Measurements from ENCODE around the gene SEC23A. TPM values are rescaled to one million over a fixed set of nuclear protein-coding genes. Genes with fewer than 3 reads are reported as not detected.
A peak's percentile ranks its signal among the peaks of the same experiment; 100 is the strongest.
"Not testable (repeated sequence)": the region's sequence is repeated elsewhere in the genome, so short reads cannot be mapped to it uniquely, and the experiment has no call there.

The SEC23A gene
- total RNA-seq, 1 donor from 2014 or later, result 200 TPM

- no peak for DNase-seq (ENCODE audit: low read depth in 2 of 2)
Measured at GRCh38 chr14:39030209-39030608, 72.8 kb downstream of the SEC23A start.

- no peak for DNase-seq (ENCODE audit: low read depth in 2 of 2)
Measured at GRCh38 chr14:39029789-39030188, 73.2 kb downstream of the SEC23A start.

DNA sequence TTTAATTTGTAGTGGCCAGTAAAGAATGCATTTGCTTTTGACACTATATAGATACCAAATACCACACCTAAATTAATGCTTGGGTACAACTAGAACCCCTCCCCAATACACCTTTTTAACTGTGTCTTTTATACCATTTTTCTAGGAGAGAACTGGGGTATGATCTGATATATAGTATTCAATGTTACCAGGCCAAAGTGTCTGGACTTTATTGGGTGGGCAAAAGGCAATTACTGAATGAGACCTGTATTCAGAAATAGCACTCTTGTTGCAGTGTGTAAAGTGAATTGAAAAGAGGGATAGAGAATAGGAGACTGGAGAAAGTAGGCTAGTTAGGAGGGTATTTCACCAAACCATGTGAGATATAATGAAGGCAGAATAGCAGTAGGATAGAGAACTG is 74.4 kb downstream of the SEC23A start:
- no peak for DNase-seq (ENCODE audit: low read depth in 2 of 2)

DNA sequence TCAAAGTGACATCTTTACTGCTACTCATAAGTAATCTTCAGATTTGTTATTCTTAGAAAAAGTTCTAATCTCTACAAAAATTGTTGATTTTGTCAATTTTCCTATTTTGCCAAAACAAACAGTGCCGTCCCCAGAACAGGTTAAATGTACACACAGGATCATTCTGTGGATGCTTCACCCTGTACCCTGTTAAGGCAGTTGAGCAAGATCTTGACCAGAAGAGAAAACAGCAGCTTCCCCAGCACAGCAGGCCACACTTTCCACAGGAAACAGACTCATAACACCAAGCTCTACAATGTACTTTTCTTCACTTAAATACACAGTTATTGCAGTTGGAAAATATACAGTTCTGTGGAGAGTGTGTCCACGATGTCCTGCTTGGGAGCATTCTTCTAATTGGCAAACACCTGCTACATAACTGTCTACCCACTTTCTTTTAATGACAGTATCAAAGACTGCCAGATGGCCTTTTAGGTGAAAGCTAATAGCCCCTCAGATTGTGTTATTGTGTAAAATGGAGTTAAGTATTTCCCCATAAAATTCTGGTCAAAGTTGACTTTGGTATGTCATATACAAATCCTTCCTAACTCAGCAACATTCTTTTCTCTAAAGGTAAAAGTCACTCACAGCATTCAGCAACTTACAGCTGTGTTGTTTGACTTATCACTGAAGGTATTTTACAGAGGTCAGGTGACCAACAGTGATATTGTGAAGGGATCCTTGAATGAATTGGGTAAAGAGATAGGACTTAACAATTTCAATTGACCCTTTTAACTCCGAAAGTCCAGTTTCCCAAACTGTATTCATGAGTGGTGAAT is 77.0 kb downstream of the SEC23A start:
- peak; percentile 22 to 65 for DNase-seq (ENCODE audit: low read depth in 2 of 2)

DNA sequence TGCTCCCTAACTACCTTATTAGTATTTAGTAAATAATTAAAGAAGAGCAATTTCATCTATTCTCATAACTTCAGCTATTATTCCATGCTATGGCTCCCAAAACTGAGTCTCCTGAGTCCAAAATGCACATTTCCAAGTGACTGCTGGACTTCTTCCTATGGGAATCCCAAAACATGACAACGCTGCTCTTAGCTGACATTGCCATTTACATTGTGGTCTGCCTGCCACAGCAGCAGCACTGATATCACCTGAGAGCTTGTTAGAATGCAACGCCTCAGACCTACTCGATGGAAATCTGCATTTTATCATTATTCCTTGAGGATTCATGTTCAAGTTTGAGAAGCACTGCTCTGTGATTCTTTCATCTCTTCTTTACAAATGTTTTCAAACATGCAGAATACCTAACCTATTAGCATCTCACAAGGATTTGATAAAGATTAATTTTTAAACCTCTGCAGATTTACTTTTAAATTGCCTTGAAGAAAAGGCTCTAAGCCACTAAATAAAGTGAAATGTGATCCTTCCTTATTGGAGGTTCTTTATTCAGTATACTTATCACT is 77.7 kb downstream of the SEC23A start:
- no peak for DNase-seq (ENCODE audit: low read depth in 2 of 2)

- DNase-seq (ENCODE audit: low read depth in 2 of 2), result no peak
Measured at GRCh38 chr14:39023939-39024871, 78.8 kb downstream of the SEC23A start.

- not testable (repeated sequence) for DNase-seq (ENCODE audit: low read depth in 2 of 2)
Measured at GRCh38 chr14:39017096-39018016, 85.7 kb downstream of the SEC23A start.

DNA sequence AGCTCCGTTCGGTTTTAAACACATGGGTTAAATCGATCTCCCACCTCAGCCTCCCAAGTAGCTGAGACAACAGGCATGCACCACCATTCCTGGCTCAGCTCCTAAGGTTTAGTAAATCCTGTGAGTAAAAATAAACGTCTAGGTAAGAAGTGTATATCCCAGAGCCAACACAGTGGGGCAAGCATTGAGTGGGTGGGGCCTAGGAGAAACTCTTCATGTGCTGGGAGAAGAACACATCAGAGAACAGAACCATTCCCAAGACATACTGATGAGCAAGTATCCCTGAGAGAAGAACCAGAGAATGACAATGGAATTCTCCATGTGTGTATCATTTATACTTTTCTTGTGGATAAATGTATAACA is 86.3 kb downstream of the SEC23A start:
- DNase-seq (ENCODE audit: low read depth in 2 of 2), result no peak

- no peak for DNase-seq (ENCODE audit: low read depth in 2 of 2)
Measured at GRCh38 chr14:39015964-39016577, 87.0 kb downstream of the SEC23A start.

DNA sequence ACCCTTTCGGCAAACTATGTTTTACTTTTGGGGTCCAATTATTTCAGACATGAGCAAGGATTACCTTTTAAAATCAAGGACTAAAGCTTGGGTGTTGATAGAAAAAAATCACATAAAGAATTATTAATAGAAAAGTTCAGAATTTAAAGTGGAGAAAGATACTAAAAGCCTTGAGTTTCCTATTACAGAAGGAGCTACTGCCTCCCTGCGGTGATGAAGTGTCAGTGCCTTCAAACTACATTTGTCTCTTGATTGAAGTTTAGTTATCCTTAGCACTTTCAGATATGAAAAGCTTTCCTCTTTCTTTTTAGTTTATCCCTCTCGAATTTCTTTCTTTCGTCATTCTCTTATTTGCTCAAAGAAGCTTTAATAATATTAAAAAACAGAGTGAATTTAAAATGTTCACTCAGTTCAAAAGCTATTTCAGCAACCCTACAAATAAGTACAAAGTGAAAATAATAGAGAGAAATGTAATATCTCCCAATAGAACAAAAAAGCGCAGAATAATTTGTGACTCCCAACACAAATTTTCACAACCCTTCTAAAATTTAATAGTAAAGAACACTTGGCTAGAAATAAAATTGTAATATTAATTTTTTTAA is 87.6 kb downstream of the SEC23A start:
- peak; percentile 43 to 70 for DNase-seq (ENCODE audit: low read depth in 2 of 2)

DNA sequence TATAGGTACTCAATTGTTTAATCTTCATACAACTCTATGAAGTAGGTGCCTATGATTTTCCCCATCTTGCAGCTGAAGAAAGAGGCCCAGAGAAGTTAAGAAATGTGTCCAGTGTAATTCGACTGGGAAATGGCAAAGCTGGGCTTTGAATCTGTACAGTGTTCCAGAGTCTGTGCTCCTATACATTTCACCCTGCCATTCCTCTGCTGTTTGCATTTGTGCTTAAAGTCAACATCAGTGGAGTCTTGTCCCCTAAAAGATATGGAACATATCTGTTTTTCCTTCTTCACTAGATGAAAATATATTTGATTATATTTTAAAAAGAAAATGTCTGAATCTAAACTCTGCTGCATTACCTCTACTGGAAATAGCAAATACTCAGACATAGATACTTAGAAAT is 88.6 kb downstream of the SEC23A start:
- DNase-seq (ENCODE audit: low read depth in 2 of 2), result no peak

DNA sequence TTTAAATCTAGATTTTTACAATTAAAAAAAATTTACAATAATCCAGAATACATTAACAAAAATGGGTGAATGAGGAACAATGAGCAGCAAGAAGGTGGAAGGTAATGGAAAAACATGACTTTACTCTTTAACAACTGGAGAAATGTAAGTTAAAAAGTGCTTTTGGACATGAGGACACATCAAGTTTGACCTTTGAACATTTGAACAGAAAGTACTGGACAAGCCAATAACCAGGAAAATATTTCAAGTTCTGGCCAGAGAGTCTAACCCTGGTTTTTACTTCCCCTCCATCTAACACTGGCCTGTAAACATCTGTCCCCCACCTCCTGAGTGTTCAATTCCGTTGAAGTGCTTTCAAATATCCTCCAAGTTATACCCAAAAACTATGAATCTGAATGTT is 94.1 kb downstream of the SEC23A start:
- not testable (repeated sequence) for DNase-seq (ENCODE audit: low read depth in 2 of 2)

- no peak for DNase-seq (ENCODE audit: low read depth in 2 of 2)
Measured at GRCh38 chr14:39006721-39007410, 96.2 kb downstream of the SEC23A start.

- DNase-seq (ENCODE audit: low read depth in 2 of 2), result no peak
Measured at GRCh38 chr14:39005044-39005880, 97.8 kb downstream of the SEC23A start.

GRCh38 chr14:38999949-39000348 is 103.1 kb downstream of the SEC23A start:
- DNase-seq (ENCODE audit: low read depth in 2 of 2), result no peak

DNA sequence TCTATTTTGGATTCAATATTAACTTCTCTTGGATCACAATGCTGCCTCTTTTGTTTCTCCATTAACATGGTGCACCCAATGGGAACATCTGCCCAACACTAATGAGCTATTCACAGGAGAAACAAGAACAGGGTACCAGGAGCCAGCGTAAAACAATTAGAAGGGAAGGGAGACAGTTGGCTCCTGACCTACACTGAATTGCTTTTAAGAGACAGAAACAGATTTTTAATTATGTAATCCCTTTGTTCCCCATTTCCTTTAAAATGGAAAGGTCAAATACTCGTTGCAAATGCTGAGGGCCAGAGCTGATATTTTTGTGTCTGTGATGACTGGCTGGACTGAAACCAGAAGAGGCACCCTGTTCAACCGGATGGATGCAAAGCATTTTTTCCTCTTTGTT is 108.3 kb downstream of the SEC23A start:
- peak; percentile 34 to 57 for DNase-seq (ENCODE audit: low read depth in 2 of 2)

DNA sequence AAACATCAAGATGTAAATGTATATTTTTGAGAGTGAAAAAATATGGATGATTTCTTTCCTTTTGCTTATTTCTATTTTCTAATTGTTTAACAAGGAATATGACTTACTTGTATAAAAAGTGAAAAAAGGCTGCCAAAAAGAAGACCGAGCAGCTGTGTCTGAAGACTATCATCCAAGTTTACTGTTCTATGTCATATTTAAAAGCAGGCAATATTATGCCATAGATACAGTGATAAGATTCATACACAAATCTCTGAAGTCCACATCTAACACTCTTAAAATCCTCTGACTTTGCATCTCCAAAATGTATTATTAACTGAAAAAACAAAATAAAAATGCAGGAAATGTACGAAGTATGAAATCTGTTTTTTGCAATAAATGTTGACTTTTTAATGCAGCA is 109.1 kb downstream of the SEC23A start:
- DNase-seq (ENCODE audit: low read depth in 2 of 2), result no peak

DNA sequence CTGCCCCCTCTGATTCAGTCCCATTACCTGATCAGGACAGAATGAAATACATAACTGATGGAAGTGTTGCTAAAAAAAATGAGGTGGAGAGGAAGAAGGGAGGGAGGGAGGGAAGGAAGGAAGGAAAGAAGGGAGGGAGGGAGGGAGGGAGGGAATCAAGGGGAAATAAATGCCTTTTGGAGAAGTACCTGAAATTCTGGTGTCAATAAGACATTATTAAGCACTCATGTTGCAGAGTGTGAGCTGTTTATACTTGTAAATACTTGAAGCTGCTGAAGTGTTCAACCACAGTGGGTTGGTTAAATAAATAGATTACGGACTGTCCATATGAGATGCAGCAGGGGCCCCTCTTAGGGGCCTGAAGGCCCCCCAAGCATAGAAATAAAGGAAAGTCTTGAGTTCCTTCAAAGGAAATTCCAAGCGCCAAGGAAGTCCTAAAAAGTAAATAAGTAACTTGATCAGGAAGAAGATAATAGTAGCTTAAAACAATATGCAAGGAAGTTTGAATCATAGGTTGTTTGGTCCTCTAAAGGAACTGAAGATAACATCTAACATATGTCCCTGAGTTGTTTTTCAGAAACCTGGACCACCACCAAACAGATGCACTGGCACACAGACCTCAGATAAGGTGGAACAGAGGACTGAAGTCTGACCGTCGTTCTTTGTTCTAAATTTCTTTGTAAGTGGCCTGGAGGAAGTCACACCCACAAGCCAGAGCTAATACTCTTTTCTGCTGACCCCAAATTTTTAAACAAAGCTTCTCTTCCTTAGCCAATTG is 110.8 kb downstream of the SEC23A start:
- DNase-seq (ENCODE audit: low read depth in 2 of 2), result peak in 1 of 2 donors; percentile 74

Data from dermis microvascular lymphatic vessel endothelial cell (primary cell).